GM21526 (cell line): ENCODE results near the gene NNAT.

Source experiments
- ATAC-seq: cut with Tn5 transposase; IDR thresholded peaks from one replicate; pipeline ENCODE4 v1.9.1; 2021; ENCODE audit warnings: moderate library complexity; ENCODE audit not compliant: unreplicated experiment, low FRiP score

The NNAT gene

DNA sequence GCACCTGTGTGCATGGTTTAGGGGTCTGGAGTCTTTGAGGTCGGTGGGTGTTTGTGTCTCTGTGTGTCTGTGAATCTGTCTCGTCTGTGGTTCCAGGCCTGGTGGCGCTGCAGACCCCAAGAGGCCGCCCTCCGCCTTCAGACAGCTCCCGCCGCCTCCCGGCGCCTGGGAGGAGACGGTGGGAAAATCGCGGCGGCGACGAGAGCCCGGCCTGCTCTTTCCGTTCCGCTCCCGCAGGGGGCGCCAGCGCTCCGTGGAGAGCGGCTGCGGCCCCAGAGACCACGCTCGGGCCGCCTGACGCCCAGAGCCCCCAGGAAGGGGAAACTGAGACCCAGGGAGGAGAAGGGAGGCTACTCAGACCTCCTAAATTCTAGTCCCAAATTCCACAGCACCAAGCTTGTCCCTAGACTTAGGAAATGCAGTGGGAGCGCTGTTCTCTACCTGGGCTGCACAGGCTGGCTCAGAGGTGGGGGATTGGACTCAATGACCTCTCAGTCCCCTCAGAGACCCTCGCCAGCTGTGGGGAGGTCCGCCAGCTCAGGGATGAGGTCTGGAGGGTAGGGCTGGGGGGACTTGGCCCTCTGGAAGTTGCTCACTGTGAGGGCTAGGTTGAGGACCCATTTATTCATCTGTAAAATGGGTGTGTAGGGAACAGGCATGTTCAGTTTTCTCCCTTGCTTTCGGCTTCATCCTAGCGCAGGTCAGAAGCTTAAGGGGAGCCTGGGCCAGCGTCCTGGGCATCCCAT lies 43.5 kb downstream of the NNAT start:
- no peak for ATAC-seq

- no peak for ATAC-seq
These were observed 44.2 kb downstream of the NNAT start for GRCh38 chr20:37565134-37565811.

- no peak for ATAC-seq
These were observed 45.7 kb downstream of the NNAT start for GRCh38 chr20:37566590-37567330.

GRCh38 chr20:37567331-37567665 lies 46.2 kb downstream of the NNAT start:
- ATAC-seq = no peak

DNA sequence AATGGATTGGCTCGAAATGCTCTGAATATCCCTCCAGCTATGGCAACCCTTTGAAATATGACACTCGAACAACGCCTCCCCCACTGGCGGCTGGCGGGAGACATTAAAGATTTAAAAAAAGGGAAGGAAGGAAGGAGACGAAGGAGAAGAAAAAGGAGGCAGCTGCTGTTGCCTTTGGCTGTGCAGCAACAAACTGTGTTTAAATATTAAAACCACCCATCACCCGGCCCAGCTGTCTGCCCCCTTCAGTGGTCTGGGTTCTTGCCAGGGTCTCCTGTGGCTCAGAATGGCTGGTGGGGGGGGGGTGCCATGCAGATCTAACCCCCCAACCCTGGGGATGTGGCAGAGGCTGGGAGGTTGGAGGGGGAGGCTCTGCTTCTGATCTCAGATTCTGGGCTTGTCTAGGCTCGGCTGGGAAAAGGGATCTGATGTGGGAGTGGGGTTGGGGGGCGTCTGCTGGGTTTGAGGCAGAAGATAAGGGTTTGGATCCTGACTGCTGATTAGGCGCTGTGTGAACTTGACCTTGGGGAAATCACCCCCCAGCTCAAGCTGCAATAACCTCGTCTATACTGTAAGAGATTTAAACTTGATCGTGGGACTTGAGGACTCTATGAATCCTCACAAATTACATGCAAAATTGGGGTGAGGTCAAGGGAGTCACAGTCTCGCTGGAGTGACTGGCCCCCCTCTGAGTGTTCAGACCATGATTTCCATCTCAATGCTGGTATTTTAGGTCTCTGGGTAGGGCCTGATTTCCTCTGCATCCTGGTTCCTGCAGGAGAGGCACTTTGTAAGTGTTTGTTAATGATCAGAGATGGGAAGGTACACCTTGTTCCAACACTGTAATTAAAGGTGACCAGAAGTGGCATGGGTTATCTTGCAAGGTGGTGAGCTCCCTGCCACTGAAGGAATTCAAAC lies 46.9 kb downstream of the NNAT start:
- no peak for ATAC-seq

DNA sequence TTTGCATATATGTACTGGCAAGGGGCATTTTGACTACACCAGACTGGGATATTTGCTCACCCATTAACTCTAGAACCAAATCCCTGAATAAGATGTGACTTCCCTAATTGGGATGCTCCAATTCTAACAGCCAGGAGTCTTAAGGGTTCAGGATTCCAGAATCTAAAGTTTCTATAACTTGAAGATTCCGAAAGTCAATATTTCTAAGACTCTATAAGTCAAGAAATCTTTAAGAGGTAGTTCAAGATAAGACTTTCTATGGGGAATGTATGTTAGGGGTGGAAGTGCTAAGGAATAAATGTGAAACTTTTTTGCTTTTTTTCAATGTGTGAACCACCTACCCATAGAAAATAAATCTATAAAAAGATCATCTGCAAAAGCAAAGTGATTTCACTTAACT lies 49.4 kb downstream of the NNAT start:
- no peak for ATAC-seq

DNA sequence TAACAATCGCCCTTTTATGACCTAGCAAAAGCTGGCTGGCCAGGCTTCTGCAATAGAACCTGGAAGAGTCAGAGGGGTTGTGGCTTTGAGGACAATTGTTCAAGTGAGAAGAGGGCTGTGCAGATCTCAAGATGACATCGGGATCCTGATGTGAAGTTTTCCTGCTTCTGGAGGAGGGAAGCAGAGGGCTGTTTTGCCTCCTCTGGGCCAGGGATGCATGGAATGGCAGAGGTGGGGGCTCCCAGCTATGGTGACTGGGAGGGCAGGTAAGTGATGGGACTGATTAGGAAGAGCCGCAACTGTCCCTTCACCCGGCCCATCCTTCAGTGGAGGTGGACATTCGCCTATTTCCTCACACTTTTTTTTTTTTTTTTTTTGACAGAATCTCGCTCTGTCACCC lies 50.0 kb downstream of the NNAT start:
- no peak for ATAC-seq
